Prostate gland (tissue), 2 donors: ENCODE results near the gene DNAI2. TPM values are rescaled to one million over a fixed set of nuclear protein-coding genes. Genes with fewer than 3 reads are reported as not detected.

Experiments
- DNase-seq: peaks from one replicate; pipeline ENCODE4 v3.0.0-alpha.2; 2019; ENCODE audit warnings: low spot score
- H3K27ac ChIP-seq, 2 donors: fragments of 200-600 bp; sonication (generic); 2 replicates each; pipeline ENCODE4 v1.5.1; 2017 to 2019
- H3K27me3 ChIP-seq: fragments of 200-600 bp; sonication (generic); replicated peaks from 2 replicates; pipeline ENCODE4 v1.5.1; 2019; ENCODE audit not compliant: insufficient read depth
- H3K36me3 ChIP-seq, 2 donors: fragments of 200-600 bp; sonication (generic); 1 replicate in 1 of 2; 2 replicates in 1 of 2; pipeline versions ENCODE4 v1.5.1 to v1.8.1; 2017 to 2019
- H3K4me1 ChIP-seq: fragments of 200-600 bp; sonication (generic); replicated peaks from 2 replicates; pipeline ENCODE4 v1.5.1; 2019
- H3K4me3 ChIP-seq, 2 donors: fragments of 200-600 bp; sonication (generic); 2 replicates each; pipeline ENCODE4 v1.5.1; 2017 to 2019
- H3K9me3 ChIP-seq: fragments of 200-600 bp; sonication (generic); 2 replicates; pipeline ENCODE4 v1.5.1; 2017
- POLR2A ChIP-seq: fragments of 450-650 bp; IDR thresholded peaks from one replicate; pipeline ENCODE4 v1.6.1; 2016; ENCODE audit warnings: antibody characterized with exemption, mild to moderate bottlenecking
- POLR2AphosphoS5 ChIP-seq: sonication (generic); formaldehyde crosslinking; IDR thresholded peaks from one replicate; pipeline ENCODE4 v1.6.1; 2017; ENCODE audit warnings: antibody characterized with exemption
- WGBS: methylation state at CpG from one replicate; pipeline ENCODE4 v1.1.5; 2018; 5-methylcytosine and 5-hydroxymethylcytosine counted together
- intact Hi-C: fragments of 100-400 bp; cut with DNase I; formaldehyde crosslinking; loops from one replicate; pipeline ENCODE4 v1.14.2; 2022
- total RNA-seq, 2 donors: library from RNA; depleted of rRNA; stranded (reverse); fragments of >200 nt; gene quantifications; one replicate each; pipeline ENCODE4 v1.1.0, GENCODE V29; 2016
- TF ChIP-seq, protein P1 (sequence below), 4 experiments: fragments of 200-600 bp in 2 of 4; fragments of 450-650 bp in 2 of 4; sonication (generic) in 2 of 4; IDR thresholded peaks; 1 replicate in 3 of 4; 2 replicates in 1 of 4; pipeline ENCODE4 v1.5.1; 2016 to 2019; ENCODE audit warnings: antibody characterized with exemption in 4 of 4, mild to moderate bottlenecking in 2 of 4, moderate library complexity in 2 of 4

The DNAI2 gene
- total RNA-seq, 2 donors from 2014 or later, result 4.3 TPM; not detected in 1

- no peaks in the 10 kb centered on the region for H3K4me1 ChIP-seq
- intact Hi-C loops, result no loop called here
- no peak for DNase-seq
- H3K4me3 ChIP-seq, result no peak overlapping the region
- H3K9me3 ChIP-seq, result no peaks in the 10 kb centered on the region
- peaks cover 5% of the 10 kb centered on the region for H3K27me3 ChIP-seq
- TF ChIP-seq, protein P1, sequence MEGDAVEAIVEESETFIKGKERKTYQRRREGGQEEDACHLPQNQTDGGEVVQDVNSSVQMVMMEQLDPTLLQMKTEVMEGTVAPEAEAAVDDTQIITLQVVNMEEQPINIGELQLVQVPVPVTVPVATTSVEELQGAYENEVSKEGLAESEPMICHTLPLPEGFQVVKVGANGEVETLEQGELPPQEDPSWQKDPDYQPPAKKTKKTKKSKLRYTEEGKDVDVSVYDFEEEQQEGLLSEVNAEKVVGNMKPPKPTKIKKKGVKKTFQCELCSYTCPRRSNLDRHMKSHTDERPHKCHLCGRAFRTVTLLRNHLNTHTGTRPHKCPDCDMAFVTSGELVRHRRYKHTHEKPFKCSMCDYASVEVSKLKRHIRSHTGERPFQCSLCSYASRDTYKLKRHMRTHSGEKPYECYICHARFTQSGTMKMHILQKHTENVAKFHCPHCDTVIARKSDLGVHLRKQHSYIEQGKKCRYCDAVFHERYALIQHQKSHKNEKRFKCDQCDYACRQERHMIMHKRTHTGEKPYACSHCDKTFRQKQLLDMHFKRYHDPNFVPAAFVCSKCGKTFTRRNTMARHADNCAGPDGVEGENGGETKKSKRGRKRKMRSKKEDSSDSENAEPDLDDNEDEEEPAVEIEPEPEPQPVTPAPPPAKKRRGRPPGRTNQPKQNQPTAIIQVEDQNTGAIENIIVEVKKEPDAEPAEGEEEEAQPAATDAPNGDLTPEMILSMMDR (IDR thresholded peaks at IDR 0.05), result no peak
- TF ChIP-seq POLR2AphosphoS5 (no peak), POLR2A (no peak)
- no peaks in the 10 kb centered on the region for H3K36me3 ChIP-seq
- 83% methylated on average over 2 of the region's 2 CpGs for WGBS
- H3K27ac ChIP-seq, result no peak overlapping the region
These were observed 60.5 kb downstream of the DNAI2 start for GRCh38 chr17:74334393-74335039.

DNA sequence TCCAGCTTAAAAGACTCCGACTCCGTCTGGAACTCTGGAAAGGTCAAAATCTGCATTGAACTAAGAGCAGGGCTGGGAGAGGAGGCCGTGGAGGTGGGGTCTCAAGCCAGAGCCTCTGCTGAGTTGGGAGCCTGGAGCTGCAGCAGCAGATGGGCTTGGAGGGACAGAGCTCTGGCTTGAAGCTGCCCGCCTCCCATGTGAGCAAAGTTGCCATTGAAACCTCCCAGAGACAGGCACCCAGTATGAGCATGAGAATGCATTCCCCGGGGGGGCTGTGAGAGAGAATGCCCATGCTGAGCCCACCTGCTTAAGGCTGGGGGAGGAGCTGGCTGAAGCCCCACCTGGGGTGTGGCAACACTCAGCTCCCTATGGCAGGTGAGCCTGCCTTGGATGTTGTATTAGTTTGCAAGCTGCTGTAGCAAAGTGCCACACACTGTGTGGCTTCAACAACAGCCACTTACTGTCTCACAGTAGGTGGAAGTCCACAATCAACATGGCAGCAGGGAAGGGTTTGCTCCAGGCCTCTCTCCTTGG is 61.6 kb downstream of the DNAI2 start:
- whole genome bisulfite sequencing, result 88% methylated on average over 5 of the region's 5 CpGs
- H3K27ac ChIP-seq, result no peak overlapping the region
- no peaks in the 10 kb centered on the region for H3K9me3 ChIP-seq
- H3K36me3 ChIP-seq, result no peaks in the 10 kb centered on the region
- H3K27me3 ChIP-seq, result peaks cover 5% of the 10 kb centered on the region
- intact Hi-C loops, result no loop called here
- TF ChIP-seq, protein P1 (IDR thresholded peaks at IDR 0.05), result no peak
- TF ChIP-seq POLR2A (no peak), POLR2AphosphoS5 (no peak)
- H3K4me1 ChIP-seq, result no peaks in the 10 kb centered on the region
- no peak for DNase-seq
- H3K4me3 ChIP-seq, result no peak overlapping the region

DNA sequence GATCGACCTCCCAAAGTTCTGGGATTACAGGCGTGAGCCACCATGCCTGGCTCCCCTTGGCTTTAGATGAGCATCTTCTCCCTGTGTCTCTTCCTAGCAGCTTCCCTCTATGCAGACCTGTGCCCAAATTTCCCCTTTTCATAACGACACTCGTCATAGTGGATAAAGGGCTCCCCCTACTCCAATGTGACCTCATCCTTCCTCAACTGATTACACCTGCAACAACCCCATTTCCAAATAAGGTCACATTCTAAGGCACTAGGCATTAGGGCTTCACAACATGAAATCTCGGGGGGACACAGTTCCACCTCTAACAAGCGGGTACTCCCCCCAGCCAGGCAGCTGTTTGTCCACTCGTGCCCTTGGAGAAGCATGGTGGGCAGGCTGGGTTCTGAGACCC is 62.3 kb downstream of the DNAI2 start:
- H3K27me3 ChIP-seq, result peaks cover 5% of the 10 kb centered on the region
- no peak overlapping the region for H3K4me3 ChIP-seq
- no peak for DNase-seq
- 78% methylated on average over 7 of the region's 7 CpGs for WGBS
- intact Hi-C loops, result no loop called here
- no peak for TF ChIP-seq POLR2AphosphoS5
- TF ChIP-seq POLR2A, result no peak
- TF ChIP-seq, protein P1 (IDR thresholded peaks at IDR 0.05), result no peak
- no peaks in the 10 kb centered on the region for H3K4me1 ChIP-seq
- H3K27ac ChIP-seq, result no peak overlapping the region
- H3K36me3 ChIP-seq, result no peaks in the 10 kb centered on the region
- H3K9me3 ChIP-seq, result no peaks in the 10 kb centered on the region

DNA sequence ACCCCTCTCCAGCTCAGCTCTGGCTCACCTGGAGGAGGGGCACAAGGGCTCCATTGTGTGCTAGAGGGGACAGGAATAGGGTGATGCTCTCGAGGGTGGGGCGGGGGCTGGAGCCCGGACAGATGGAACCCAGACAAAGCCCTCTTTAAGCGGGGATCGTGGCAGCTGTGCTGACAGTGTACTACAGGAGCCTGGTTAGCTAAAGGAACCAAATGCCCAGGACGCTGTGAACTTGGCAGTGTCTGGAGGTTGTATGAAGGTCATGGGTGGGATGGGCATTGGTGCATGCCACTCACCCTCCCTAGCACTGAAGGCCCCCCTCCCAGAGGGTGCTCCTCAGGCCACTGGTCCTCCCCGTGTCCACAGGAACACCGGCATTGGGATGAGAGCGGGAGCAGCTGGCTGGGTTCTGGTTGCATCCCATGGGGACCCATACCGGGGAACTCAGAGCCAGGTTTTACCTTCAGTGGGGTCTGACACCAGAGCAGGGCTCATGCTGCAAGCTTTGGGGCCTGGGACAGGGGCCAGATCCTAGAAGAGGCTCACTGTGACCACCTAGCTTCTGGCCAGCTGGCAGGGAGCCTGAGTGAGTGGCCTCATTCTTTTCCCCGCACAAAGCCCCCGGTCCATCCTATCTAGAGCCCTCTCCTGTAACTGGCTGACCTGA is 63.9 kb downstream of the DNAI2 start:
- no peaks in the 10 kb centered on the region for H3K9me3 ChIP-seq
- H3K36me3 ChIP-seq, result no peaks in the 10 kb centered on the region
- intact Hi-C loops, result no loop called here
- no peak for DNase-seq
- H3K4me3 ChIP-seq, result no peak overlapping the region
- no peaks in the 10 kb centered on the region for H3K4me1 ChIP-seq
- 52% methylated on average over 12 of the region's 12 CpGs for WGBS
- no peak overlapping the region for H3K27ac ChIP-seq
- peaks cover 5% of the 10 kb centered on the region for H3K27me3 ChIP-seq
- TF ChIP-seq POLR2A (no peak), POLR2AphosphoS5 (no peak)
- TF ChIP-seq, protein P1 (IDR thresholded peaks at IDR 0.05), result no peak
